Smooth muscle cell (in vitro differentiated cells): ENCODE measurements around the gene CSF1R. TPM values are rescaled to one million over a fixed set of nuclear protein-coding genes. Genes with fewer than 3 reads are reported as not detected.

ENCODE experiments used
- DNase-seq: peaks from one replicate; lab custom pipeline; 2025; ENCODE audit not compliant: unreplicated experiment; lab: John Stamatoyannopoulos, UW
- H2AFZ ChIP-seq: fragments of 200-600 bp; sonication (generic); 2 replicates; pipeline ENCODE4 v1.6.0; 2016; ENCODE audit warnings: antibody characterized with exemption, low read depth, mild to moderate bottlenecking
- H3F3A ChIP-seq: fragments of 200-600 bp; sonication (generic); 2 replicates; pipeline ENCODE4 v1.6.0; 2017; ENCODE audit warnings: antibody characterized with exemption, low read depth
- H3K27ac ChIP-seq: fragments of 200-600 bp; sonication (generic); 2 replicates; pipeline ENCODE4 v1.5.1; 2016; ENCODE audit warnings: low read depth, mild to moderate bottlenecking
- H3K27me3 ChIP-seq: fragments of 200-600 bp; sonication (generic); 2 replicates; pipeline ENCODE4 v1.6.1; 2016; ENCODE audit warnings: low read depth, mild to moderate bottlenecking
- H3K36me3 ChIP-seq: fragments of 200-600 bp; sonication (generic); 2 replicates; pipeline ENCODE4 v1.5.1; 2016; ENCODE audit warnings: low read depth
- H3K4me1 ChIP-seq: fragments of 200-600 bp; sonication (generic); 2 replicates; pipeline ENCODE4 v1.5.1; 2016; ENCODE audit warnings: low read depth
- H3K4me2 ChIP-seq: fragments of 200-600 bp; sonication (generic); 2 replicates; pipeline ENCODE4 v1.6.0; 2016; ENCODE audit warnings: mild to moderate bottlenecking
- H3K4me3 ChIP-seq: fragments of 200-600 bp; sonication (generic); 2 replicates; pipeline ENCODE4 v1.5.1; 2016; ENCODE audit warnings: mild to moderate bottlenecking
- H3K79me2 ChIP-seq: fragments of 200-600 bp; sonication (generic); 2 replicates; pipeline ENCODE4 v1.6.0; 2016; ENCODE audit warnings: low read depth, mild to moderate bottlenecking
- H3K9ac ChIP-seq: fragments of 200-600 bp; sonication (generic); 2 replicates; pipeline ENCODE4 v1.6.0; 2016; ENCODE audit warnings: low read depth
- H3K9me3 ChIP-seq: fragments of 200-600 bp; sonication (generic); replicated peaks from 2 replicates; pipeline ENCODE4 v1.5.1; 2016; ENCODE audit warnings: low read depth
- H4K20me1 ChIP-seq: fragments of 200-600 bp; sonication (generic); 2 replicates; pipeline ENCODE4 v1.6.0; 2016; ENCODE audit warnings: low read depth
- WGBS: methylation state at CpG from one replicate; pipeline ENCODE4 v1.1.7; 2016; ENCODE audit warnings: low lambda C conversion rate; 5-methylcytosine and 5-hydroxymethylcytosine counted together
- polyA plus RNA-seq: library from polyadenylated mRNA; unstranded; fragments of >200 nt; fragmentation: Nextera tagmentation; extraction: Ambion mirVana; gene quantifications from 2 replicates; pipeline ENCODE4 v1.2.1, GENCODE V29; 2016
- total RNA-seq: library from RNA; depleted of rRNA; stranded (reverse); fragments of >200 nt; gene quantifications from 2 replicates; pipeline ENCODE4 v1.2.3, GENCODE V29; 2014
- TF ChIP-seq, protein P1 (sequence below): fragments of 200-600 bp; sonication (generic); IDR thresholded peaks from 2 replicates; pipeline ENCODE4 v1.5.1; 2017; ENCODE audit warnings: borderline replicate concordance, mild to moderate bottlenecking, antibody characterized with exemption; ENCODE audit not compliant: insufficient read depth, poor library complexity, severe bottlenecking

CSF1R gene
- total and polyA plus RNA-seq, 2 experiments from 2014 or later = 2.2 to 3.9 TPM

GRCh38 chr5:150080696-150081435 lies 5.5 kb downstream of the CSF1R start:
- peaks cover 8% of the 10 kb centered on the region for H3F3A ChIP-seq
- H3K9me3 ChIP-seq = no peaks in the 10 kb centered on the region
- no peaks in the 10 kb centered on the region for H3K27me3 ChIP-seq
- TF ChIP-seq, protein P1, sequence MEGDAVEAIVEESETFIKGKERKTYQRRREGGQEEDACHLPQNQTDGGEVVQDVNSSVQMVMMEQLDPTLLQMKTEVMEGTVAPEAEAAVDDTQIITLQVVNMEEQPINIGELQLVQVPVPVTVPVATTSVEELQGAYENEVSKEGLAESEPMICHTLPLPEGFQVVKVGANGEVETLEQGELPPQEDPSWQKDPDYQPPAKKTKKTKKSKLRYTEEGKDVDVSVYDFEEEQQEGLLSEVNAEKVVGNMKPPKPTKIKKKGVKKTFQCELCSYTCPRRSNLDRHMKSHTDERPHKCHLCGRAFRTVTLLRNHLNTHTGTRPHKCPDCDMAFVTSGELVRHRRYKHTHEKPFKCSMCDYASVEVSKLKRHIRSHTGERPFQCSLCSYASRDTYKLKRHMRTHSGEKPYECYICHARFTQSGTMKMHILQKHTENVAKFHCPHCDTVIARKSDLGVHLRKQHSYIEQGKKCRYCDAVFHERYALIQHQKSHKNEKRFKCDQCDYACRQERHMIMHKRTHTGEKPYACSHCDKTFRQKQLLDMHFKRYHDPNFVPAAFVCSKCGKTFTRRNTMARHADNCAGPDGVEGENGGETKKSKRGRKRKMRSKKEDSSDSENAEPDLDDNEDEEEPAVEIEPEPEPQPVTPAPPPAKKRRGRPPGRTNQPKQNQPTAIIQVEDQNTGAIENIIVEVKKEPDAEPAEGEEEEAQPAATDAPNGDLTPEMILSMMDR = no peak
- H3K4me1 ChIP-seq = peaks cover 12% of the 10 kb centered on the region
- no peaks in the 10 kb centered on the region for H3K36me3 ChIP-seq
- 92% methylated on average over 15 of the region's 15 CpGs for WGBS
- no peak overlapping the region for H2AFZ ChIP-seq
- no peaks in the 10 kb centered on the region for H3K79me2 ChIP-seq
- H3K4me2 ChIP-seq = no peak overlapping the region
- no peaks in the 10 kb centered on the region for H4K20me1 ChIP-seq
- no peak overlapping the region for H3K9ac ChIP-seq
- H3K4me3 ChIP-seq = no peak overlapping the region
- H3K27ac ChIP-seq = no peak overlapping the region
- DNase-seq = no peak

- H3K27me3 ChIP-seq = no peaks in the 10 kb centered on the region
- H3F3A ChIP-seq = peaks cover 8% of the 10 kb centered on the region
- TF ChIP-seq, protein P1 = no peak
- H3K27ac ChIP-seq = no peak overlapping the region
- H3K79me2 ChIP-seq = no peaks in the 10 kb centered on the region
- H3K9me3 ChIP-seq = no peaks in the 10 kb centered on the region
- H4K20me1 ChIP-seq = no peaks in the 10 kb centered on the region
- no peak overlapping the region for H3K4me2 ChIP-seq
- H3K36me3 ChIP-seq = no peaks in the 10 kb centered on the region
- WGBS = 97% methylated on average over 19 of the region's 19 CpGs
- no peak for DNase-seq
- H3K4me1 ChIP-seq = peaks cover 12% of the 10 kb centered on the region
- no peak overlapping the region for H3K9ac ChIP-seq
- no peak overlapping the region for H2AFZ ChIP-seq
- no peak overlapping the region for H3K4me3 ChIP-seq
Observed at GRCh38 chr5:150079909-150080461, 6.4 kb downstream of the CSF1R start.

DNA sequence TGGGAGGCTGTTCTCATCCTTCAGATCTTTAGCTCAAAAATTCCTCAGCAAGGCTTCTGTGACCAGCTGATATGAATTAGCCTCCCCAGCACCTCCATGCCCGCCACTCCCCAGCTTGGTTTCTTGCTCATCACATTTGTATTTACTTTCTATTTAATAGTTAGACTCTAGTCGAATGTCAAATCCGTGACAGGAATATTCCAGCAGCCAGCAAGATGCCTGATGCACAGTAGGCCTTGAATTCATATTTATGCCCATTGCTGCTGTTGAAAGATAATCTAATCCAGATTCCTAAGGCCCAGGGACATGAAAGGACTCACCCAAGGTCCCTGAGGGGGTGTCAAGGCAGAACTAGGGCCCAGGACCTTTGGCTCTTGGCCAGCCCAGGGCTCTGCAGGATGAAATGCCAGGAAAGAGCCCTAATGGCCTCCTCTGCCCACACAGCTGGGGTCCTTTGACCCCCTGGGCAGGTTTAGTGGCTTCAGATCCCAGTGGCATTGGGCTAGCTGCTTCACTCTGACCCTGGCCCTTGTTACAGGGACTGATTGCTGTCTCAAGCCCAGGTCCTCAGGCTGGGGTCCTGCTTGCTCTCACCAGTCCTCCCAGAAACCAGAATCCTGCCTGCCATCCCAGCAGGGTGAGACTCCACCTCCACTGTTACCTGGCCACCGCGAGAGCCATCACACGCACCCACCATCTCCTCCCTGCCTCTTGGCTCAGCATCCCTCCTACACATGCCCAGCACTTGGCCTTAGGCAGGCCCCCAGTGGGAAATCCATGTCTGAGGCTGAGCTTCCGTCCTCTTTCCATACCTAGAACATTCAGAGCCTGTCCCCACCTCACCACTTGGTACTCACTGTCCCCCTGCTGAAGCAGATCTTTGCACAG lies 7.3 kb downstream of the CSF1R start:
- H2AFZ ChIP-seq = no peak overlapping the region
- H3K36me3 ChIP-seq = no peaks in the 10 kb centered on the region
- H3K9me3 ChIP-seq = no peaks in the 10 kb centered on the region
- no peak overlapping the region for H3K4me3 ChIP-seq
- DNase-seq = no peak
- H3K79me2 ChIP-seq = no peaks in the 10 kb centered on the region
- H3K9ac ChIP-seq = no peak overlapping the region
- WGBS = 83% methylated on average over 7 of the region's 7 CpGs
- peaks cover 8% of the 10 kb centered on the region for H3F3A ChIP-seq
- H4K20me1 ChIP-seq = no peaks in the 10 kb centered on the region
- peaks cover 12% of the 10 kb centered on the region for H3K4me1 ChIP-seq
- TF ChIP-seq, protein P1 = no peak
- no peak overlapping the region for H3K27ac ChIP-seq
- no peak overlapping the region for H3K4me2 ChIP-seq
- no peaks in the 10 kb centered on the region for H3K27me3 ChIP-seq
